K562 (cell line): ENCODE results near the gene RNF43. TPM values are rescaled to one million over a fixed set of nuclear protein-coding genes. Genes with fewer than 3 reads are reported as not detected.

ENCODE experiments used
- CREM ChIP-seq: IDR thresholded peaks from 2 replicates; pipeline ENCODE4 v1.6.1; 2014; ENCODE audit warnings: antibody characterized with exemption, low read depth
- DEAF1 ChIP-seq: fragments of 450-650 bp; formaldehyde crosslinking; IDR thresholded peaks from 2 replicates; pipeline ENCODE4 v1.4.0; 2020; ENCODE audit warnings: mild to moderate bottlenecking, moderate library complexity
- EP300 ChIP-seq: IDR thresholded peaks from 2 replicates; pipeline ENCODE4 v1.6.1; 2012; ENCODE audit warnings: low read length, improper control_type of control experiment
- HOMEZ ChIP-seq: fragments of 250-450 bp; sonication (Bioruptor Pico); IDR thresholded peaks from 2 replicates; pipeline ENCODE4 v1.4.0; 2020; ENCODE audit warnings: mild to moderate bottlenecking, moderate library complexity
- ILF3 ChIP-seq: fragments of 450-650 bp; IDR thresholded peaks from 2 replicates; pipeline ENCODE4 v1.6.1; 2018; ENCODE audit warnings: antibody characterized with exemption, mild to moderate bottlenecking, moderate library complexity, borderline replicate concordance
- SMARCE1 ChIP-seq: fragments of 450-650 bp; IDR thresholded peaks from 2 replicates; pipeline ENCODE4 v1.7.1; 2016; ENCODE audit warnings: mild to moderate bottlenecking
- VEZF1 ChIP-seq: fragments of 200-800 bp; sonication (Bioruptor generic); IDR thresholded peaks from 2 replicates; pipeline ENCODE4 v1.6.1; 2017; ENCODE audit warnings: missing genetic modification characterization, missing compliant biosample characterization
- ZBTB34 ChIP-seq: fragments of 250-450 bp; sonication (Bioruptor Pico); IDR thresholded peaks from 2 replicates; pipeline ENCODE4 v1.8.0; 2021; ENCODE audit warnings: mild to moderate bottlenecking, moderate library complexity
- ZEB2 ChIP-seq: fragments of 450-650 bp; IDR thresholded peaks from 2 replicates; pipeline ENCODE4 v1.6.1; 2016
- ZNF277 ChIP-seq: fragments of 250-450 bp; sonication (Bioruptor Pico); IDR thresholded peaks from 2 replicates; pipeline ENCODE4 v1.8.0; 2022; ENCODE audit warnings: inconsistent platforms, mild to moderate bottlenecking, moderate library complexity, borderline replicate concordance
- polyA plus RNA-seq, 8 experiments: library from polyadenylated mRNA; depleted of rRNA in 4 of 8; stranded (reverse) in 5 of 8; unstranded in 3 of 8; fragments of >200 nt; fragmentation: Nextera tagmentation in 2 of 8; fragmentation: Illumina TruSeq in 1 of 8; extraction: Ambion mirVana in 2 of 8; extraction: Trizol in 1 of 8; gene quantifications; 2 replicates each; pipeline versions ENCODE4 v1.2.1 to v1.2.3, GENCODE V29; 2011 to 2014; ENCODE audit warnings: inconsistent platforms in 1 of 8, missing spikeins in 1 of 8
- total RNA-seq, 7 experiments: library from RNA; depleted of rRNA in 6 of 7; stranded (reverse); fragments of >200 nt in 6 of 7; fragmentation: Illumina TruSeq in 2 of 7; extraction: Trizol in 2 of 7; gene quantifications; 2 replicates each; pipeline versions ENCODE4 v1.2.1 to v1.2.3, GENCODE V29; 2011 to 2021; ENCODE audit warnings: low replicate concordance in 1 of 7

Gene RNF43
- total and polyA plus RNA-seq, 9 of the 15 experiments (the other 6 are each of a cell fraction or from before 2014, with no cell fraction given), result 0.29 to 2.7 (median 1.4) TPM

- TF ChIP-seq ZNF277 (CRISPR knock-in tag) (no peak), VEZF1 (CRISPR knock-in tag) (peak; percentile 100), ZBTB34 (CRISPR knock-in tag) (no peak), EP300 (peak; percentile 50; the same call in 1 of the 2 replicates), CREM (peak; percentile 81), ZEB2 (peak; percentile 91), DEAF1 (CRISPR knock-in tag) (peak; percentile 85), HOMEZ (no peak), SMARCE1 (peak; percentile 48; the same call in 1 of the 2 replicates), ILF3 (no peak)
Observed at GRCh38 chr17:58417300-58418092, at the start of gene RNF43 (continued).
